ENCODE measurements around the gene ZNF423. TPM values are rescaled to one million over a fixed set of nuclear protein-coding genes. Genes with fewer than 3 reads are reported as not detected.

Gene ZNF423
- total RNA-seq, 1 donor from 2014 or later = 7.1 TPM

DNA sequence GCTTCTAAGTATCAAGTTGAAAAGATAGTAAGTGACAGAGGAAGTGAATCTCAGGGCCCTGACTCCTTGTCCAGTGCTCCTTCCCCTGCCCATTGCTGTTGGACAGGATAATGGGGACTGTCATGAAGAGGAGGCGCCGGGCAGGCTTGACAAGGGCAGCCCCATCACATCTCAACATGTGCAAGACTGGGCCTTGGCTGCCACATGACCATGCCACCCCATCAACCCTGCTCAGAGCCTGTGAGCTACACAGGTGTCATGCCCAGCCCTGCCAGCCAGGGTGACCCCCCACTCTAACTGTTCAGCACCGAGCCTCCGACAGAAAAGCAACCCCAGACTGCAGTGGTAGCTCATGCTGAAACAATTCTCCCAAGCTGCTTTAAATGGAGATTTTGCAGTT is 310.7 kb downstream of the ZNF423 start:
- no peak for DNase-seq

DNA sequence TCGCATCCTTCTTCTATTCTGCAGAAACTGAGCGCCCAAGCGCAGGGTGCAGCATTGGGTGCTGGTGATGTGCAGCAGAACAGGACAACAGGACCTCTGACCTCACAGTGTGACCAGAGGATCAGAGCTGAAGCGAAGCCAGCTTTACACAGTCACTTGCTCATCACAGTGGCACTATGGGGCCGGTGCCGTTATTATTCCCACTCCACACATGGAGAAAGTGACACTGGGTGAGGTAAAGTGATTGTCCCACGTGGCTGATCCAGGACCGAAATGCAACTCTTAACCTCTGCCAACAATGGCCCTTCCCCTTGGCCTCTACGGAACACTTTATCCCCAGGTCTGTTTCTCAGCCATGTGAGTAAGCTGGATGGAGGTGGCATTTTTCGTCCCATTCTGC is 311.1 kb downstream of the ZNF423 start:
- no peak for DNase-seq

DNA sequence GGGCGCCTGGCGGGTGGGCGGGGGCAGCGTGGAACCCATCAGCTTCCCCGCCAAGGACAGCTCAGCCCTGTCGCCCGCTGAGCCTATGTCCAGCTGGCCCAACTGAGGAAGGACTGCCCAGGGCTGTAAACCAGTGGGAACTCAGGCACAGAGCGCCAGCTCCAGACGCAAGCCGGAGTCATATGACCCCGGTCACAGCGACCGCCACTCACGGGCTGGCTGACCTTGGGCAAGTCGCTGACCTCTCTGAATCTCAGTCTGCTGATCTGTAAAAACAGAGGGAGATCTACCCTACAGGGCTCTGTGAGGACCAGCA is 312.3 kb downstream of the ZNF423 start:
- no peak for DNase-seq

- DNase-seq = no peak
Observed at GRCh38 chr16:49542946-49543630, 312.8 kb downstream of the ZNF423 start.

GRCh38 chr16:49542391-49542891 is 313.5 kb downstream of the ZNF423 start:
- no peak for DNase-seq

DNA sequence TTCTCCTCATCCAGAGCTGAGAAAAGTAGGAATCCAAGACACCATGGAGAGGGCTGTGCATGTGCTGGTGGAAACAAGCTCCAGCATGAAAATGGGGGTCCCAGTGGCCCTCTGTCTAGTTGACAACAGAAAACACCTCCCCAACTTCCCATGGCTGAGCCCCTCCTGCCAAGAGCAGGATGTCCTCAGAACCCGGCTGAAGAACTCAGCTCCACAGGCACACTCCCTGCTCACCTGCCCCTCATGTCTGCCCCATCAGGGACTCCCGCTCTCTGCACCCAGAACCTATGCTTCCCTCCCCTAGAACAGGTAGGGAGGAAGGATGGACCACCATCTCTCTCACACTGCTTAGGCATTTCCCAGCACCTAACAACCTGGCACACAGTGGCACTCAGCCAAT is 315.1 kb downstream of the ZNF423 start:
- no peak for DNase-seq

DNA sequence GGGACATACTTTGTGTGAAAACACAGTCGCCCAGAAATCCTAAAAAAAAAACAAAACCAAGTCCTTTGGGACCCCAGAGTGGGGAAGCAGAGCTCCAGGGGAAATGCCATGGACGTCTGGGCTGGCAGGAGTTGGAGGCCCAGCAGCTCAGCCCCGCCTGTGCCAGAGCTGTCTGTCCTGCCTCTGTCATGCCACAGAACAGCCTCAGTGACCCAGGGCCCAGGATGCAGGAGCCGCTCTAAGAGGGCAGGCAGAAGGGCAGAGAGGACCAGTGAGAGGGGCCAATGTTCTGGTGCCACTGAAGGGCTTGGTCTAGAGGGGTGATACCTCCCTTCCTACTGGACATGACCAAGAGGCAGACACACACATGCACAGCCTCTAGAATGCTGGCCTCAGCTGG is 316.2 kb downstream of the ZNF423 start:
- no peak for DNase-seq

DNA sequence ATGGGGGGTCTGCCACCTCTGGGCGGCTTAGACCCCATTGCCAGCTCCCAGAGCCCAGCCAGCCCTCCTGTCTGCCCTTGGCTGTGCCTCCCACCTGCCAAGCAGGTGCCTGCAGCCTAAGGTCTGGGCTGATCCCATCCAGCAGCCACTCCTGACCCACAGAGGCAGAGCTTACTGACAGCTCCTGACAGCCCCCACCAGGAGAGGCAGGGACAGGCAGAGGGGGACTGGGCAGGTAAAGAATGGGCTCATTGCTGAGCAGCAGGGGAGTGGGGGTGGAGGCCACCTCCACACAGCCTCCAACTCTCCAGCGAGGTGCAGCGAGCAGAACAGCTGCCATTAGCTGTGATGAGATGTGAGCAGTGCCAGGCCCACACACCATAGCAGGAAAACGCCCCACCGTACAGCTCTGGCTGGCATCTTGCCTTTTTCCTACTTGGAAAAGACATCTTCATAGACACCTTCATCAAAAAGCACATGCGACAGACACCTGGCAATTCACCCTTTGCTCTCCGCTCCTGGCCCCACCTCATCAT is 317.9 kb downstream of the ZNF423 start:
- no peak for DNase-seq

GRCh38 chr16:49534901-49535610 is 320.9 kb downstream of the ZNF423 start:
- DNase-seq = no peak

GRCh38 chr16:49533422-49533821 is 322.5 kb downstream of the ZNF423 start:
- no peak for DNase-seq

GRCh38 chr16:49532873-49533272 is 323.0 kb downstream of the ZNF423 start:
- DNase-seq = no peak

- no peak for DNase-seq
Observed at GRCh38 chr16:49531931-49532840, 323.7 kb downstream of the ZNF423 start.

GRCh38 chr16:49531425-49531824 is 324.5 kb downstream of the ZNF423 start:
- DNase-seq = no peak

GRCh38 chr16:49530427-49530970 is 325.4 kb downstream of the ZNF423 start:
- DNase-seq = no peak

GRCh38 chr16:49529411-49530045 is 326.4 kb downstream of the ZNF423 start:
- no peak for DNase-seq

- no peak for DNase-seq
Observed at GRCh38 chr16:49528866-49529288, 327.0 kb downstream of the ZNF423 start.

GRCh38 chr16:49528060-49528865 is 327.6 kb downstream of the ZNF423 start:
- DNase-seq = no peak

- no peak for DNase-seq
Observed at GRCh38 chr16:49527611-49528010, 328.3 kb downstream of the ZNF423 start.

DNA sequence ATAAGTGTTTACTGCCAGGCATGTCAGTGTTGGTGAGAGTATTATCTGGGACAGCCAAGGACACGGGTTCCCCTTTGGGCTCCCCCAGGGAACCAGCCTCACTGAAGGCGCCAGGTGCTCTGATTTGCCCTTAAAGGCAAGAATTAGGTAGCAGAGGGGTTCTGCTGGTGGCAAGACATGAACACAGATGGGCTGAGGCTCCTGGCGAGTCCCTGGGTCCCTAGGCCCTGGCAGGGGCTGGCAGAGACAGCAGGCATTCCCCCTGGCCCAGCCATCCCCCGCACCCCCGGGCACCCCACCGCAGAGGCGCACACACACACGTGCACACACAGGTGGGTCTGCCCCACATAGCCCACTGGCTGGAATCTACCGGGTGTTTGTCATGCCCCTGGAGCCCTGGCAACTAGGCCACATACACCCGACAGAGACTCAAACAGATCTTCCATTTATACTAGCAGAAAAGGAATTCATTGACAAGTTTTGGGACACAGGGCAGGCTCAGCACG is 329.0 kb downstream of the ZNF423 start:
- DNase-seq = no peak

DNA sequence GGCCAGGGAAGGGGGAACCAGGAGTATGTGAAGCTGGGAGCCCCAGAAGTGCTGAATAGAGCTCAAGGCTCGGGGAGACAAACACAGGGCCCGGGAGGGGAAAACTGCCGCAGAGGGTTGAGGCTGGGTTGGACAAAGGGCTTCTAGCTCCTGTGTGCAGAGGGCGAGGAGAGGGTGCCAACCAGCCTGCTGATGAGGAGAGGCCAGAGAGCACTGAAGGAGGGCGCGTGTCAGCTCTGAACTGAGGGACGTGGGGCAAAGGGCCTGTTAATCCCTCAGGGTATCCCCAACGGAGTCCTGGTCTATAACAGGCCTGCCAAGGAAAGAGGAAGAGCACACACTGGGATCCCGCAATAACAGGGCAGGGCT is 331.0 kb downstream of the ZNF423 start:
- DNase-seq = no peak
